K562 (cell line): Measurements from ENCODE around the gene C4orf36. TPM values are rescaled to one million over a fixed set of nuclear protein-coding genes. Genes with fewer than 3 reads are reported as not detected.

Experiments used
- ATAC-seq: fragments of 200-7000 bp; cut with Tn5 transposase; 3 replicates; pipeline ENCODE4 v1.9.1; 2020; ENCODE audit warnings: moderate library complexity
- BruUV-seq: library from RNA; stranded (reverse); fragments of 400-500 nt; replicated peaks from 2 replicates; lab custom pipeline; 2021; lab: Mats Ljungman, UMichigan
- CTCF ChIA-PET: fragments of 300-600 bp; formaldehyde crosslinking; extraction: SDS; loops from one replicate; lab custom pipeline; 2021; ENCODE audit warnings: low intra/inter-chr PET ratio; lab: Yijun Ruan, JAX
- POLR2A ChIA-PET: fragments of 300-600, 350-650 bp; sonication (Branson Sonifier 250); formaldehyde crosslinking; extraction: SDS; loops from one replicate; lab custom pipeline; 2021; ENCODE audit warnings: antibody characterized with exemption, inconsistent platforms; lab: Yijun Ruan, JAX
- DNase-seq, 4 experiments: peaks; one replicate each; pipeline versions ENCODE4 v3.0.0 to v3.0.0-alpha.2; 2011 to 2018; ENCODE audit warnings: low spot score in 3 of 4, mixed read lengths in 3 of 4; ENCODE audit errors: extremely low read depth in 1 of 4
- FAIRE-seq: peaks from 2 replicates; lab custom pipeline; 2011; peaks lifted over from hg19 to GRCh38; lab: Jason Lieb, UNC
- H2AFZ ChIP-seq: 2 replicates; pipeline ENCODE4 v1.6.0; 2011; ENCODE audit warnings: low read depth, low read length, control low read depth, inconsistent platforms
- H3K27ac ChIP-seq: fragments of 200-600 bp; 3 replicates; pipeline ENCODE4 v1.8.0; 2011; ENCODE audit warnings: low read depth, mild to moderate bottlenecking, control low read depth, inconsistent platforms, low read length, moderate library complexity, mixed read lengths; ENCODE audit errors: extremely low read depth
- H3K27me3 ChIP-seq, 2 experiments: fragments of 300-600 bp in 1 of 2; 2 replicates in 1 of 2; 3 replicates in 1 of 2; pipeline versions ENCODE4 v1.6.0 to v1.8.0; 2011; ENCODE audit warnings: inconsistent platforms in 2 of 2, low read length in 2 of 2, mild to moderate bottlenecking in 1 of 2, mixed read lengths in 1 of 2, moderate library complexity in 1 of 2; ENCODE audit not compliant: control insufficient read depth in 2 of 2, insufficient read depth in 2 of 2
- H3K36me3 ChIP-seq: fragments of 300-600 bp; 3 replicates; pipeline ENCODE4 v1.8.0; 2011; ENCODE audit warnings: mild to moderate bottlenecking, low read length, inconsistent platforms; ENCODE audit not compliant: control insufficient read depth, insufficient read depth
- H3K4me1 ChIP-seq, 2 experiments: fragments of 200-600 bp in 1 of 2; replicated peaks in 1 of 2; 2 replicates in 1 of 2; 3 replicates in 1 of 2; pipeline versions ENCODE4 v1.5.1 to v1.8.0; 2011; ENCODE audit warnings: inconsistent platforms in 2 of 2, low read length in 2 of 2, mild to moderate bottlenecking in 1 of 2, mixed read lengths in 1 of 2, moderate library complexity in 1 of 2; ENCODE audit not compliant: control insufficient read depth in 2 of 2, insufficient read depth in 2 of 2
- H3K4me2 ChIP-seq: 2 replicates; pipeline ENCODE4 v1.6.1; 2011; ENCODE audit warnings: low read length, control low read depth, inconsistent platforms, mixed read lengths; ENCODE audit not compliant: insufficient read depth
- H3K4me3 ChIP-seq: fragments of 200-600 bp; sonication (generic), shearing (Covaris generic); 2 replicates; pipeline ENCODE4 v1.5.1; 2016; ENCODE audit warnings: control low read depth, inconsistent platforms
- H3K79me2 ChIP-seq: fragments of 200-600 bp; 3 replicates; pipeline ENCODE4 v1.8.0; 2011; ENCODE audit warnings: low read length, inconsistent platforms; ENCODE audit not compliant: control insufficient read depth, insufficient read depth
- H3K9ac ChIP-seq, 2 experiments: 2 replicates each; pipeline versions ENCODE4 v1.6.0 to v1.6.1; 2011; ENCODE audit warnings: low read depth in 2 of 2, low read length in 2 of 2, control low read depth in 1 of 2, inconsistent platforms in 1 of 2, mild to moderate bottlenecking in 1 of 2, mixed read lengths in 1 of 2; ENCODE audit not compliant: insufficient read depth in 1 of 2
- H3K9me1 ChIP-seq: one replicate; pipeline ENCODE4 v1.6.0; 2011; ENCODE audit warnings: inconsistent platforms, mild to moderate bottlenecking, low read length, moderate library complexity; ENCODE audit not compliant: control insufficient read depth, insufficient read depth
- H3K9me3 ChIP-seq: replicated peaks from 2 replicates; pipeline ENCODE4 v1.5.1; 2011; ENCODE audit warnings: low read depth, low read length, inconsistent platforms; ENCODE audit not compliant: control insufficient read depth, insufficient read depth
- H4K20me1 ChIP-seq: replicated peaks from 2 replicates; pipeline ENCODE4 v1.6.1; 2011; ENCODE audit warnings: low read length, inconsistent platforms, mixed read lengths; ENCODE audit not compliant: control insufficient read depth, insufficient read depth
- BRD4 ChIP-seq: fragments of 200-600 bp; sonication (generic); IDR thresholded peaks from 2 replicates; pipeline ENCODE4 v1.6.1; 2017; ENCODE audit warnings: inconsistent platforms
- CEBPB ChIP-seq: fragments of 450-650 bp; IDR thresholded peaks from 2 replicates; pipeline ENCODE4 v1.6.1; 2016; ENCODE audit warnings: missing genetic modification characterization, missing compliant biosample characterization
- CEBPG ChIP-seq, 3 experiments: fragments of 200-800 bp in 1 of 3; sonication (Bioruptor generic) in 1 of 3; sonication (generic) in 1 of 3; formaldehyde crosslinking in 1 of 3; IDR thresholded peaks in 2 of 3; conservative IDR thresholded peaks in 1 of 3; 2 replicates each; pipeline versions ENCODE4 v1.6.1 to v1.8.0; 2016 to 2022; ENCODE audit warnings: missing compliant biosample characterization in 2 of 3, missing genetic modification characterization in 2 of 3, mild to moderate bottlenecking in 1 of 3, missing genetic modification reagents in 1 of 3
- CHD4 ChIP-seq: fragments of 200-600 bp; sonication (generic); IDR thresholded peaks from 3 replicates; pipeline ENCODE4 v1.6.1; 2012; ENCODE audit warnings: low read depth, mild to moderate bottlenecking, mixed read lengths, low read length, inconsistent platforms; ENCODE audit not compliant: insufficient read depth, insufficient replicate concordance, poor library complexity, severe bottlenecking
- FOXK1 ChIP-seq: sonication (generic); formaldehyde crosslinking; IDR thresholded peaks from 2 replicates; pipeline ENCODE4 v1.8.0; 2022; ENCODE audit warnings: missing genetic modification reagents, mild to moderate bottlenecking, borderline replicate concordance
- GABPB1 ChIP-seq: sonication (generic); formaldehyde crosslinking; IDR thresholded peaks from 2 replicates; pipeline ENCODE4 v1.8.0; 2022; ENCODE audit warnings: mild to moderate bottlenecking, missing genetic modification reagents
- HNRNPLL ChIP-seq: fragments of 200-400 bp; formaldehyde crosslinking; IDR thresholded peaks from 2 replicates; pipeline ENCODE4 v1.6.1; 2017; ENCODE audit warnings: low read length, low read depth, mild to moderate bottlenecking; ENCODE audit not compliant: poor library complexity, severe bottlenecking
- KAT7 ChIP-seq: sonication (generic); formaldehyde crosslinking; IDR thresholded peaks from 2 replicates; pipeline ENCODE4 v1.8.0; 2022; ENCODE audit warnings: missing genetic modification reagents, mild to moderate bottlenecking, borderline replicate concordance
- MYC ChIP-seq, 2 experiments: fragments of 250-450 bp in 1 of 2; sonication (Bioruptor Pico) in 1 of 2; IDR thresholded peaks; 2 replicates each; pipeline versions ENCODE4 v1.5.1 to v1.6.1; 2012 to 2021; ENCODE audit warnings: low read depth in 2 of 2, borderline replicate concordance in 1 of 2, improper control_type of control experiment in 1 of 2, low read length in 1 of 2, mild to moderate bottlenecking in 1 of 2, moderate library complexity in 1 of 2
- NCOA2 ChIP-seq, 2 experiments: fragments of 450-650 bp; IDR thresholded peaks; 2 replicates each; pipeline ENCODE4 v1.6.1; 2018; ENCODE audit warnings: mild to moderate bottlenecking in 2 of 2, moderate library complexity in 1 of 2; ENCODE audit not compliant: partially characterized antibody in 2 of 2
- NFRKB ChIP-seq: fragments of 450-650 bp; IDR thresholded peaks from 2 replicates; pipeline ENCODE4 v1.6.1; 2016; ENCODE audit warnings: low read depth
- NFXL1 ChIP-seq: fragments of 450-650 bp; formaldehyde crosslinking; IDR thresholded peaks from 2 replicates; pipeline ENCODE4 v1.4.0; 2021; ENCODE audit warnings: mild to moderate bottlenecking
- SP1 ChIP-seq: sonication (generic); formaldehyde crosslinking; IDR thresholded peaks from 2 replicates; pipeline ENCODE4 v1.8.1; 2022; ENCODE audit warnings: mild to moderate bottlenecking, missing genetic modification reagents
- THRAP3 ChIP-seq: fragments of 450-650 bp; IDR thresholded peaks from 2 replicates; pipeline ENCODE4 v1.6.1; 2016; ENCODE audit warnings: mild to moderate bottlenecking, inconsistent platforms, borderline replicate concordance
- U2AF1 ChIP-seq: fragments of 200-400 bp; formaldehyde crosslinking; optimal IDR thresholded peaks from 2 replicates; pipeline ENCODE3; 2017; ENCODE audit warnings: mild to moderate bottlenecking, low read depth, low read length, moderate library complexity
- ZNF184 ChIP-seq: sonication (generic); formaldehyde crosslinking; IDR thresholded peaks from 2 replicates; pipeline ENCODE4 v1.5.0; 2020; ENCODE audit warnings: missing genetic modification reagents
- WGBS: fragments of 100-300 bp; shearing (Covaris generic); methylation state at CpG from one replicate; pipeline ENCODE4 v1.1.6; 2016; ENCODE audit warnings: low coverage, mixed read lengths; ENCODE audit not compliant: insufficient coverage; ENCODE audit errors: missing lambda C conversion rate; 5-methylcytosine and 5-hydroxymethylcytosine counted together
- in situ Hi-C: fragments of 300-500 bp; cut with MboI; formaldehyde crosslinking; loops from 4 replicates; pipeline ENCODE4 v1.15.0; 2018; ENCODE audit warnings: inconsistent platforms, mixed read lengths
- intact Hi-C: fragments of 100-400 bp; cut with micrococcal nuclease; formaldehyde crosslinking; loops from 2 replicates; pipeline ENCODE4 v1.14.2; 2022
- polyA plus RNA-seq, 8 experiments: library from polyadenylated mRNA; depleted of rRNA in 4 of 8; stranded (reverse) in 5 of 8; unstranded in 3 of 8; fragments of >200 nt; fragmentation: Nextera tagmentation in 2 of 8; fragmentation: Illumina TruSeq in 1 of 8; extraction: Ambion mirVana in 2 of 8; extraction: Trizol in 1 of 8; gene quantifications; 2 replicates each; pipeline versions ENCODE4 v1.2.1 to v1.2.3, GENCODE V29; 2011 to 2014; ENCODE audit warnings: inconsistent platforms in 1 of 8, missing spikeins in 1 of 8
- total RNA-seq, 7 experiments: library from RNA; depleted of rRNA in 6 of 7; stranded (reverse); fragments of >200 nt in 6 of 7; fragmentation: Illumina TruSeq in 2 of 7; extraction: Trizol in 2 of 7; gene quantifications; 2 replicates each; pipeline versions ENCODE4 v1.2.1 to v1.2.3, GENCODE V29; 2011 to 2021; ENCODE audit warnings: low replicate concordance in 1 of 7
- TF ChIP-seq, protein P1 (sequence below): sonication (generic); formaldehyde crosslinking; IDR thresholded peaks from 2 replicates; pipeline ENCODE4 v1.9.0; 2022; ENCODE audit warnings: mild to moderate bottlenecking, missing genetic modification reagents

C4orf36 gene
- total and polyA plus RNA-seq, 9 of the 15 experiments (the other 6 are each of a cell fraction or from before 2014, with no cell fraction given) = 0.14 to 0.45 (median 0.20) TPM; not detected in 5

DNA sequence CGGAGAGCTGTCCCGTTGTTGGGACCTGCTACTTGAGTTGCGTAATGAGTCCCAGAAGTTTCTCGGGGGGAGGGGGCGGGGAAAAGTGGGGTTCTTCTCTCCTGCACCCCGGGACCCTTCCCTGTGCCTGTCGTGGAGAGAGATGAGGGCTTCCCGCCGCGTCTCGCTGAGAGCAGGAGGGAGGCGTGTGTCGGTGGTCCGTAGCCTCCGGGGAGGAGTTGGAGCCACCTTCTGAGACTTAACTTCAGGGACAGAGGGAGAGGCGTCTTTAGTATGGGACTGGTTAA, 43.3 kb upstream of the C4orf36 start:
- H3K36me3 ChIP-seq = no peaks in the 10 kb centered on the region
- in situ Hi-C loops (loop anchor here (5.0 kb wide), 1 partner anchor 72 kb away; no protein-coding TSS in a partner anchor), intact Hi-C loops (loop anchor here (2.0 to 5.0 kb wide), 2 partner anchors 71 to 117 kb away; no protein-coding TSS in a partner anchor)
- H3K9me1 ChIP-seq = no peaks in the 10 kb centered on the region
- peaks cover 68% of the 10 kb centered on the region for H3K79me2 ChIP-seq
- no peaks in the 10 kb centered on the region; the same call in 1 of the 2 replicates for H4K20me1 ChIP-seq
- H2AFZ ChIP-seq = peak overlapping the region; percentile 90
- H3K9ac ChIP-seq = peak overlapping the region; percentile 79 to 92
- H3K27ac ChIP-seq = peak overlapping the region; percentile 86
- H3K4me2 ChIP-seq = peak overlapping the region; percentile 92
- TSS peak; percentile 43 for BruUV-seq
- ChIA-PET POLR2A (interaction anchor here (1.0 to 4.8 kb wide), 4 partner anchors 12 to 70 kb away, joined by 3 to 36 read pairs (median 4); no protein-coding TSS in a partner anchor), CTCF (no interaction called here)
- FAIRE-seq (no peak), ATAC-seq (peak; percentile 26), DNase-seq (no peak)
- H3K4me3 ChIP-seq = peak overlapping the region; percentile 76
- no peaks in the 10 kb centered on the region for H3K27me3 ChIP-seq
- no peaks in the 10 kb centered on the region for H3K9me3 ChIP-seq
- 0% methylated on average over 3 of the region's 16 CpGs for WGBS
- H3K4me1 ChIP-seq = peaks cover 9 to 22% of the 10 kb centered on the region in 2 experiments
- TF ChIP-seq CHD4 = peak; percentile 55
- no peak for TF ChIP-seq NCOA2 (IDR thresholded peaks at IDR 0.05; ENCODE audit: partially characterized antibody in 2 of 2)
- no peak for TF ChIP-seq U2AF1
- TF ChIP-seq, protein P1, sequence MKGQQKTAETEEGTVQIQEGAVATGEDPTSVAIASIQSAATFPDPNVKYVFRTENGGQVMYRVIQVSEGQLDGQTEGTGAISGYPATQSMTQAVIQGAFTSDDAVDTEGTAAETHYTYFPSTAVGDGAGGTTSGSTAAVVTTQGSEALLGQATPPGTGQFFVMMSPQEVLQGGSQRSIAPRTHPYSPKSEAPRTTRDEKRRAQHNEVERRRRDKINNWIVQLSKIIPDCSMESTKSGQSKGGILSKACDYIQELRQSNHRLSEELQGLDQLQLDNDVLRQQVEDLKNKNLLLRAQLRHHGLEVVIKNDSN (CRISPR knock-in tag) = no peak
- TF ChIP-seq HNRNPLL = no peak
- no peak for TF ChIP-seq THRAP3
- TF ChIP-seq KAT7 (CRISPR knock-in tag) = 0 out of 2 replicates have a peak, but pooled peaks have one; percentile 1
- TF ChIP-seq MYC (IDR thresholded peaks at IDR 0.05; ENCODE audit: low read depth, low read length) = no peak
- no peak for TF ChIP-seq MYC (CRISPR knock-in tag; IDR thresholded peaks at IDR 0.05; ENCODE audit: borderline replicate concordance, low read depth)
- TF ChIP-seq CEBPB (tag) = peak; percentile 93
- 0 out of 2 replicates have a peak, but pooled peaks have one; percentile 10 for TF ChIP-seq FOXK1 (CRISPR knock-in tag)
- TF ChIP-seq SP1 (CRISPR knock-in tag) = peak; percentile 32; the same call in 1 of the 2 replicates
- TF ChIP-seq NFRKB = 0 out of 2 replicates have a peak, but pooled peaks have one; percentile 16
- TF ChIP-seq ZNF184 (CRISPR knock-in tag) = no peak
- TF ChIP-seq CEBPG (CRISPR knock-in tag; IDR thresholded peaks at IDR 0.05) = peak; percentile 75
- TF ChIP-seq CEBPG (tag; conservative IDR thresholded peaks at IDR 0.05 in 1 of 2, IDR thresholded peaks at IDR 0.05 in 1 of 2) = peak; percentile 63 to 90
- no peak for TF ChIP-seq BRD4
- no peak for TF ChIP-seq NFXL1 (CRISPR knock-in tag)
- TF ChIP-seq GABPB1 (CRISPR knock-in tag) = peak; percentile 26; the same call in 1 of the 2 replicates
